AG09319 (cell line): Measurements from ENCODE around the gene PDK1.
A peak's percentile ranks its signal among the peaks of the same experiment; 100 is the strongest.

Experiments
- DNase-seq: peaks from one replicate; pipeline ENCODE4 v3.0.0-alpha.2; 2010; ENCODE audit warnings: low read depth; ENCODE audit errors: extremely low read depth
- CTCF ChIP-seq: IDR thresholded peaks from 2 replicates; pipeline ENCODE4 v1.5.1; 2011; ENCODE audit warnings: low read depth, mild to moderate bottlenecking, inconsistent platforms, low read length, moderate library complexity

The PDK1 gene

GRCh38 chr2:172555522-172556283 lies at the start of gene PDK1:
PDK1 (plus strand) TSS chr2:172556090; CDS start chr2:172556151, 61 bp downstream.
- DNase-seq = peak; percentile 66
- no peak for TF ChIP-seq CTCF

- no peak for DNase-seq
- TF ChIP-seq CTCF = no peak
These were observed 48.7 kb upstream of the PDK1 start for GRCh38 chr2:172507199-172507598.

- DNase-seq = no peak
These were observed 45.8 kb upstream of the PDK1 start for GRCh38 chr2:172510088-172510487.

GRCh38 chr2:172510548-172510947 lies 45.3 kb upstream of the PDK1 start:
- no peak for TF ChIP-seq CTCF

More at GRCh38 chr2:172510088-172510487, 45.8 kb upstream of the PDK1 start:
- no peak for TF ChIP-seq CTCF

GRCh38 chr2:172512810-172513523 lies 42.9 kb upstream of the PDK1 start:
- DNase-seq = no peak

More at GRCh38 chr2:172510548-172510947, 45.3 kb upstream of the PDK1 start:
- no peak for DNase-seq

GRCh38 chr2:172513524-172513900 lies 42.4 kb upstream of the PDK1 start:
- TF ChIP-seq CTCF = no peak
- no peak for DNase-seq

More at GRCh38 chr2:172512810-172513523, 42.9 kb upstream of the PDK1 start:
- no peak for TF ChIP-seq CTCF
